GM23248 (cell line): ENCODE data around the gene RBM15. TPM values are rescaled to one million over a fixed set of nuclear protein-coding genes. Genes with fewer than 3 reads are reported as not detected.
A peak's percentile ranks its signal among the peaks of the same experiment; 100 is the strongest.

Experiments
- DNase-seq: peaks from one replicate; pipeline ENCODE4 v3.0.0-alpha.2; 2015
- H2AFZ ChIP-seq: fragments of 200-600 bp; sonication (generic); 2 replicates; pipeline ENCODE4 v1.6.1; 2016; ENCODE audit warnings: antibody characterized with exemption
- H3F3A ChIP-seq: fragments of 200-600 bp; sonication (generic); 2 replicates; pipeline ENCODE4 v1.6.1; 2016; ENCODE audit warnings: mild to moderate bottlenecking, antibody characterized with exemption, mixed run types; ENCODE audit not compliant: insufficient read depth
- H3K27ac ChIP-seq: fragments of 200-600 bp; sonication (generic); 2 replicates; pipeline ENCODE4 v1.5.1; 2016; ENCODE audit warnings: mild to moderate bottlenecking
- H3K27me3 ChIP-seq: fragments of 200-600 bp; sonication (generic); replicated peaks from 2 replicates; pipeline ENCODE4 v1.6.1; 2016; ENCODE audit warnings: mild to moderate bottlenecking; ENCODE audit not compliant: insufficient read depth
- H3K36me3 ChIP-seq: fragments of 200-600 bp; sonication (generic); 2 replicates; pipeline ENCODE4 v1.6.1; 2016; ENCODE audit warnings: low read depth, mild to moderate bottlenecking
- H3K4me1 ChIP-seq: fragments of 200-600 bp; sonication (generic); 2 replicates; pipeline ENCODE4 v1.6.1; 2016; ENCODE audit warnings: mild to moderate bottlenecking; ENCODE audit not compliant: insufficient read depth
- H3K4me2 ChIP-seq: fragments of 200-600 bp; sonication (generic); one replicate; pipeline ENCODE4 v1.6.1; 2016; ENCODE audit warnings: mild to moderate bottlenecking; ENCODE audit not compliant: unreplicated experiment
- H3K4me3 ChIP-seq: fragments of 200-600 bp; sonication (generic); 2 replicates; pipeline ENCODE4 v1.5.1; 2016; ENCODE audit warnings: mild to moderate bottlenecking
- H3K79me2 ChIP-seq: fragments of 200-600 bp; sonication (generic); 2 replicates; pipeline ENCODE4 v1.6.1; 2016; ENCODE audit warnings: mild to moderate bottlenecking; ENCODE audit not compliant: insufficient read depth
- H3K9ac ChIP-seq: fragments of 200-600 bp; sonication (generic); 2 replicates; pipeline ENCODE4 v1.6.1; 2016; ENCODE audit warnings: mild to moderate bottlenecking
- H3K9me2 ChIP-seq: fragments of 200-600 bp; sonication (generic); 2 replicates; pipeline ENCODE4 v1.6.1; 2016; ENCODE audit warnings: mixed run types, mild to moderate bottlenecking, moderate library complexity; ENCODE audit not compliant: insufficient read depth
- H3K9me3 ChIP-seq: fragments of 200-600 bp; sonication (generic); one replicate; pipeline ENCODE4 v1.6.1; 2017; ENCODE audit warnings: low read depth
- H4K20me1 ChIP-seq: fragments of 200-600 bp; sonication (generic); 2 replicates; pipeline ENCODE4 v1.6.0; 2016; ENCODE audit not compliant: insufficient read depth
- EZH2 ChIP-seq: fragments of 200-600 bp; sonication (generic); IDR thresholded peaks from 2 replicates; pipeline ENCODE4 v1.6.1; 2018; ENCODE audit warnings: antibody characterized with exemption, mild to moderate bottlenecking; ENCODE audit not compliant: insufficient read depth, poor library complexity, severe bottlenecking
- EZH2phosphoT487 ChIP-seq: fragments of 200-600 bp; sonication (generic); IDR thresholded peaks from 2 replicates; pipeline ENCODE4 v1.6.1; 2018; ENCODE audit warnings: antibody characterized with exemption, moderate library complexity, mild to moderate bottlenecking, low read depth; ENCODE audit not compliant: insufficient read depth
- WGBS, 2 experiments: methylation state at CpG; one replicate each; pipeline ENCODE4 v1.1.6; 2015 to 2017; ENCODE audit warnings: low lambda C conversion rate in 2 of 2, low coverage in 1 of 2; ENCODE audit errors: missing lambda C conversion rate in 2 of 2; 5-methylcytosine and 5-hydroxymethylcytosine counted together
- in situ Hi-C: fragments of 300-500 bp; cut with MboI; formaldehyde crosslinking; loops from 2 replicates; pipeline ENCODE4 v1.15.0; 2020
- polyA plus RNA-seq: library from polyadenylated mRNA; unstranded; fragments of >200 nt; fragmentation: Nextera tagmentation; extraction: Ambion mirVana; gene quantifications from 2 replicates; pipeline ENCODE4 v1.2.1, GENCODE V29; 2016
- total RNA-seq: library from RNA; depleted of rRNA; stranded (reverse); fragments of >200 nt; shearing (Covaris generic); gene quantifications from 2 replicates; pipeline ENCODE4 v1.2.3, GENCODE V29; 2014

The RBM15 gene
- total and polyA plus RNA-seq, 2 experiments from 2014 or later: 6.4 to 22.5 TPM

DNA sequence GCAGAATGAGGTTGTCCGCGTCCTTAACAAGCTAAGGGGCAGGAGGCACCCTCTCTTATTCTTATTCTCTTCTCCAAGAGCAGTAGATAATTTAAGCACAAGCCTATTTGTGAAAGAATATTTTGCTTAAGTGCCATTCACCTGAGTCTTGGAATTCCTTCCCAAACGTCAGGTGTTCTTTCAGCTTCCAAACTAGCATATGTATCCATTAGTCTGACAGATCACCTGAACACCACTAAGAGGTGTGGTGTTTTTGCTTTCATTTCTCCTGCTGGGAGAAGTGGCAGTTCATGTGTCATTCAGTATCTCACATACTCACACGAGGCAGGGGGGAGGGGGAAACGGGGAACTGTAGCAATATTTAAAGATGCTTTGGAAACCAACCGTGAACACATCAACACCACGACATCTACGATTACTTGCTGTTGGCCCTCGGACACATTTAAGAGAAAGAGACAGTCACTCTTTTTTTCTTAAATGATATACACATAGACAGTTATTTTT lies 45.5 kb upstream of the RBM15 start:
- no peak overlapping the region for H3K4me3 ChIP-seq
- 89 to 96% methylated on average over 9 of the region's 9 CpGs for WGBS, 2 experiments
- no peaks in the 10 kb centered on the region for H4K20me1 ChIP-seq
- H2AFZ ChIP-seq: no peak overlapping the region
- H3K27ac ChIP-seq: no peak overlapping the region
- no peaks in the 10 kb centered on the region for H3K9me3 ChIP-seq
- DNase-seq: no peak
- H3F3A ChIP-seq: peaks cover 11% of the 10 kb centered on the region
- H3K9me2 ChIP-seq: no peaks in the 10 kb centered on the region
- H3K4me2 ChIP-seq: no peak overlapping the region
- no peaks in the 10 kb centered on the region for H3K36me3 ChIP-seq
- no peaks in the 10 kb centered on the region for H3K79me2 ChIP-seq
- peaks cover 30% of the 10 kb centered on the region for H3K4me1 ChIP-seq
- TF ChIP-seq EZH2: no peak
- TF ChIP-seq EZH2phosphoT487: no peak
- in situ Hi-C loops: no loop called here
- H3K27me3 ChIP-seq: no peaks in the 10 kb centered on the region
- no peak overlapping the region for H3K9ac ChIP-seq

DNA sequence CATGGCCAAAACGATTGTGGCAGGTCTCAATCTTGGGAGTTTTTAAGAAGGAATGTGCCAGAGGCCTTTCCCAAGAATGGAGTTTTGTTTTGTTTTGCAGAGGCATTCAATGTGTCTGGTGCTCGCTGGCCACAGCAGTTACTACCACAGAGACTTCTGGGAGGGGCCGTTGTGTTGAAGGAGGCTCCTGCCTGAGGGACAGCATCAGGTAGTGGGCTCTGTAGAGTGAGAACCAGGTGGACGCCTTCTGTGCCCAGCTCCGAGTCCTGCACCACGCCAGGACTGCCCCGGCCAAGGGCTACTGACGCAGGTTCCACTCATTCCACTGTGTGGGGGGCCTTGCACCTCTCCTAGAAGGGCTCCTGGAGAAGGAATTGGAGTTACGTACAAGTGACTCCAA lies 44.9 kb upstream of the RBM15 start:
- Histone ChIP-seq H3K4me3 (no peak overlapping the region), H3K36me3 (no peaks in the 10 kb centered on the region), H3K9me2 (no peaks in the 10 kb centered on the region), H3F3A (peaks cover 11% of the 10 kb centered on the region), H3K27ac (no peak overlapping the region), H3K9ac (no peak overlapping the region), H3K79me2 (no peaks in the 10 kb centered on the region), H3K4me1 (peaks cover 30% of the 10 kb centered on the region), H3K9me3 (no peaks in the 10 kb centered on the region), H4K20me1 (no peaks in the 10 kb centered on the region), H3K27me3 (no peaks in the 10 kb centered on the region), H2AFZ (no peak overlapping the region), H3K4me2 (no peak overlapping the region)
- in situ Hi-C loops: no loop called here
- DNase-seq: no peak
- 96% methylated on average over 9 of the region's 9 CpGs for WGBS, 2 experiments
- TF ChIP-seq EZH2phosphoT487 (no peak), EZH2 (no peak)

DNA sequence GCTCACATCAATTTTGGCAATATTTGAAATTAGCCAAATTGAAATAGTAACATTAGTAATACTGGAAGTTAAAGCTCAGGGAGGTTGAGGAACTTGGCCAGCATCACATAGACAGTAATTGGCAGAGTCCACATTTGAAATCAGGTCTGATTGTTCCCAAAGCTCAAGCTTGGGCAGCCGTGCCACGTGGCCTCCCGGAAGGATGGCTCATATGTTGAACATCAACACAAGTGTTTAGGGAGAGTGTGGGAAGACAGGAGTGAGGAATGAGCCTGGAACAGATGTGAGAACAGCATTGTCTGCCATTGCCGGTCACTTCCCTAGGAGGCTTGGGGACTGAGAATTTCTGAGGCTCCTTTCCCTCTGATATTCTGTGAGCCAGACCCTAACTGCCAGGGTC lies 40.2 kb upstream of the RBM15 start:
- no peak overlapping the region for H3K9ac ChIP-seq
- peak; percentile 29 for DNase-seq
- peaks cover 9% of the 10 kb centered on the region; the same call in 1 of the 2 replicates for H3K4me1 ChIP-seq
- H3K27me3 ChIP-seq: no peaks in the 10 kb centered on the region
- no peaks in the 10 kb centered on the region for H4K20me1 ChIP-seq
- no peaks in the 10 kb centered on the region for H3K36me3 ChIP-seq
- WGBS, 2 experiments: 76 to 83% methylated on average over 4 of the region's 4 CpGs
- no peak overlapping the region for H3K4me3 ChIP-seq
- H3K9me3 ChIP-seq: no peaks in the 10 kb centered on the region
- no peaks in the 10 kb centered on the region for H3K79me2 ChIP-seq
- H3F3A ChIP-seq: no peaks in the 10 kb centered on the region
- no peaks in the 10 kb centered on the region; the same call in 1 of the 2 replicates for H3K9me2 ChIP-seq
- in situ Hi-C loops: no loop called here
- H3K27ac ChIP-seq: no peak overlapping the region
- TF ChIP-seq EZH2 (no peak), EZH2phosphoT487 (no peak)
- no peak overlapping the region for H3K4me2 ChIP-seq
- no peak overlapping the region for H2AFZ ChIP-seq

DNA sequence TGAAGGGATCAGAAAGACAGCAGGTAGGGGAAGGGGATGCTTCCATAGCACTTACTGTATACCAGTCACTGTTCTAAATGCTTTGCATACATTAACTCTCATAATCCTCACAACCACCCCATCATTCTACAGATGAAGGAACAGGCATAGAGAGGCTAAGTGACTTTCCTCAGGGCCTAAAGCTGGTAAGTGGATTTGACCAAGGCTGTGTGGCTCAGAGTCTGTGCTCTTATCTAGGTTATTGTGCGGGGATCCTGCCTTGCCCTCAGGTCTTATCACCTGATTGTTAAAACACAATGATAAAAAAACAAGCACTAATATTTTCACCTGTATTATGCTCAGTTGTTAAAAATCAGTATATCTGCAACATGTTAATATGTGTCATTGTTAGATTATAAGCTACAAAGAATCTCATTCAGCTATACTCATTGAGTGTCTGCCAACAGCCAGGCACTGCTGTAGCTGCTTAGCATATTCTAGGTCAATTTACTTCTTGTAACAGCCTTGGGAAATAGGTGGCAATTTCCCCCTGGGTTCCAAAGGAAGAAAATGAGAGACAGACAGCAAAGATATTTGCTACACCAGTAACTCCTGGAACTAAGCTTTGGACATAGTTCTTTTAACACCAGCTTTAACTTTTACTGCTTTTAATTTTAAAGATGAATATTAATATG lies 38.6 kb upstream of the RBM15 start:
- H3K27me3 ChIP-seq: no peaks in the 10 kb centered on the region
- H3K27ac ChIP-seq: no peak overlapping the region
- H3K79me2 ChIP-seq: no peaks in the 10 kb centered on the region
- TF ChIP-seq EZH2 (no peak), EZH2phosphoT487 (no peak)
- in situ Hi-C loops: no loop called here
- no peak overlapping the region for H3K4me3 ChIP-seq
- 94 to 97% methylated on average over 1 of the region's 1 CpG for WGBS, 2 experiments
- no peak for DNase-seq
- H3K9me3 ChIP-seq: no peaks in the 10 kb centered on the region
- no peak overlapping the region for H3K4me2 ChIP-seq
- H3K9me2 ChIP-seq: no peaks in the 10 kb centered on the region; the same call in 1 of the 2 replicates
- H3K36me3 ChIP-seq: no peaks in the 10 kb centered on the region
- H3F3A ChIP-seq: no peaks in the 10 kb centered on the region
- H3K9ac ChIP-seq: no peak overlapping the region
- peaks cover 9% of the 10 kb centered on the region; the same call in 1 of the 2 replicates for H3K4me1 ChIP-seq
- H4K20me1 ChIP-seq: no peaks in the 10 kb centered on the region
- H2AFZ ChIP-seq: no peak overlapping the region
